NB4 (cell line): Measurements from ENCODE around the gene PKNOX2.

Experiments
- CTCF ChIP-seq: IDR thresholded peaks from one replicate; pipeline ENCODE4 v1.5.1; 2012; ENCODE audit warnings: low read depth, low read length
- MAX ChIP-seq: IDR thresholded peaks from 2 replicates; pipeline ENCODE4 v1.6.1; 2011; ENCODE audit warnings: low read depth, low read length
- POLR2A ChIP-seq: IDR thresholded peaks from 2 replicates; pipeline ENCODE4 v1.6.1; 2011; ENCODE audit warnings: mild to moderate bottlenecking; ENCODE audit not compliant: insufficient read length; ENCODE audit errors: extremely low read depth

GRCh38 chr11:125304876-125305275 lies 140.3 kb downstream of the PKNOX2 start:
- TF ChIP-seq CTCF = no peak
- no peak for TF ChIP-seq POLR2A
- no peak for TF ChIP-seq MAX
